ENCODE data around the gene SYK. TPM values are rescaled to one million over a fixed set of nuclear protein-coding genes. Genes with fewer than 3 reads are reported as not detected.
"Not testable (repeated sequence)": the region's sequence is repeated elsewhere in the genome, so short reads cannot be mapped to it uniquely, and the experiment has no call there.

Gene SYK
- total RNA-seq, 1 experiment from 2014 or later, result 9.0 TPM

DNA sequence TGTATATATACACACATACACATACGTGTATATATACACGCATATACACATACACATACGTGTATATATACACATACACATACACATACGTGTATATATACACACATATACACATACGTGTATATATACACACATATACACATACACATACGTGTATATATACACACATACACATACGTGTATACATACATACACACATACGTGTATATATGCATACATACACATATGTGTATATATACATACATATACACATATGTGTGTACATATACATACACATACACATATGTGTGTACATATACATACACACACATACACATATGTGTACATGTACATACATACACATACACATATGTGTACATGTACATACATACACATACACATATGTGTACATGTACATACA lies 82.6 kb downstream of the SYK start:
- TF ChIP-seq, protein P1, sequence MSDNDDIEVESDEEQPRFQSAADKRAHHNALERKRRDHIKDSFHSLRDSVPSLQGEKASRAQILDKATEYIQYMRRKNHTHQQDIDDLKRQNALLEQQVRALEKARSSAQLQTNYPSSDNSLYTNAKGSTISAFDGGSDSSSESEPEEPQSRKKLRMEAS (IDR thresholded peaks at IDR 0.05), result no peak
- TF ChIP-seq EZH2phosphoT487 (IDR thresholded peaks at IDR 0.05; ENCODE audit: borderline replicate concordance) (no peak), ZFX (IDR thresholded peaks at IDR 0.05) (no peak), TCF7L2 (IDR thresholded peaks at IDR 0.05; ENCODE audit: borderline replicate concordance, extremely low read depth, insufficient read depth, insufficient read length) (no peak), POLR2AphosphoS5 (IDR thresholded peaks at IDR 0.05; ENCODE audit: low read depth, low read length) (no peak), CBX3 (IDR thresholded peaks at IDR 0.05; ENCODE audit: low read depth) (no peak), FOSL1 (IDR thresholded peaks at IDR 0.05; ENCODE audit: low read depth) (no peak), POLR2A (IDR thresholded peaks at IDR 0.05; ENCODE audit: borderline replicate concordance, extremely low read depth, insufficient read depth, insufficient read length) (no peak), SRF (IDR thresholded peaks at IDR 0.05; ENCODE audit: low read depth) (no peak)
- TF ChIP-seq, protein P2, sequence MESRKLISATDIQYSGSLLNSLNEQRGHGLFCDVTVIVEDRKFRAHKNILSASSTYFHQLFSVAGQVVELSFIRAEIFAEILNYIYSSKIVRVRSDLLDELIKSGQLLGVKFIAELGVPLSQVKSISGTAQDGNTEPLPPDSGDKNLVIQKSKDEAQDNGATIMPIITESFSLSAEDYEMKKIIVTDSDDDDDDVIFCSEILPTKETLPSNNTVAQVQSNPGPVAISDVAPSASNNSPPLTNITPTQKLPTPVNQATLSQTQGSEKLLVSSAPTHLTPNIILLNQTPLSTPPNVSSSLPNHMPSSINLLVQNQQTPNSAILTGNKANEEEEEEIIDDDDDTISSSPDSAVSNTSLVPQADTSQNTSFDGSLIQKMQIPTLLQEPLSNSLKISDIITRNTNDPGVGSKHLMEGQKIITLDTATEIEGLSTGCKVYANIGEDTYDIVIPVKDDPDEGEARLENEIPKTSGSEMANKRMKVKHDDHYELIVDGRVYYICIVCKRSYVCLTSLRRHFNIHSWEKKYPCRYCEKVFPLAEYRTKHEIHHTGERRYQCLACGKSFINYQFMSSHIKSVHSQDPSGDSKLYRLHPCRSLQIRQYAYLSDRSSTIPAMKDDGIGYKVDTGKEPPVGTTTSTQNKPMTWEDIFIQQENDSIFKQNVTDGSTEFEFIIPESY (IDR thresholded peaks at IDR 0.05; ENCODE audit: extremely low read depth, insufficient replicate concordance, low read length), result no peak
- Histone ChIP-seq H4K20me1 (ENCODE audit: insufficient read depth) (no peaks in the 10 kb centered on the region), H2AFZ (ENCODE audit: low read depth, low read length, poor library complexity, severe bottlenecking) (no peak overlapping the region), H3K79me2 (ENCODE audit: insufficient read depth, low read length) (no peaks in the 10 kb centered on the region), H3K27ac (ENCODE audit: low read depth, low read length) (no peak overlapping the region), H3K4me2 (ENCODE audit: low read length) (no peak overlapping the region), H3K4me3 (replicated peaks in 1 of 2; ENCODE audit: low read depth in 1 of 2, low read length in 2 of 2) (no peak overlapping the region), H3K27me3 (ENCODE audit: insufficient read depth, low read length) (no peaks in the 10 kb centered on the region), H3K4me1 (ENCODE audit: control insufficient read depth in 1 of 2, insufficient read depth in 2 of 2, low read length in 2 of 2) (no peaks in the 10 kb centered on the region), H3K9me3 (ENCODE audit: control insufficient read depth in 1 of 2, insufficient read depth in 1 of 2, low read depth in 1 of 2, low read length in 2 of 2) (no peaks in the 10 kb centered on the region), H3K9ac (ENCODE audit: low read length) (no peak overlapping the region), H3K36me3 (ENCODE audit: control insufficient read depth in 1 of 2, insufficient read depth in 2 of 2, low read length in 2 of 2) (no peaks in the 10 kb centered on the region), H3K9me2 (ENCODE audit: insufficient read depth) (no peaks in the 10 kb centered on the region)
- ChIA-PET CTCF (no interaction called here), RAD21 (ENCODE audit: low non-redundant PET in 1 of 2, low total read pairs in 2 of 2, uncharacterized antibody in 2 of 2, unreplicated experiment in 2 of 2) (no interaction called here), POLR2A (no interaction called here)
- BruUV-seq (replicated peaks), result no TSS peak
- no peak for DNase-seq (ENCODE audit: low read depth, low spot score)
- intact Hi-C loops (cut with micrococcal nuclease), result no loop called here
- ATAC-seq, result no peak

DNA sequence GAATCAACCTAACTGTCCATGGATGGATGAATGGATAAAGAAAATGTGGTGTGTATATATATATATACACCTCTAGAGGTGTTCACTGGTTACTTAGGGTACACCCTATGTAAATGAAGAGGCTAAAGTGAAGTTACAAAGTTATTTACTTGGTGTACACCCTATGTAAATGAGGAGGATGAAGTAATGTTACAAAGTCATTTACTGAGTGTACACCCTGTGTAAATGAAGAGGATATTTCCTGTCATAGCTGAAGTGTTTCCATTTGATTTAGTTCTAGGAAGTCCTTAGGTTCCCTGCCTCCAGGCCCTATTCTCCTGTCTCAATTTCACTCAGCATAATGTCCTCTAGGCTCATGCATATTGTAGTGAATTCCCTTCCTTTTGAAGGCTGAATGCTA lies 85.2 kb downstream of the SYK start:
- H2AFZ ChIP-seq (ENCODE audit: low read depth, low read length, poor library complexity, severe bottlenecking); H3K36me3 ChIP-seq (ENCODE audit: control insufficient read depth in 1 of 2, insufficient read depth in 2 of 2, low read length in 2 of 2); H3K27me3 ChIP-seq (ENCODE audit: insufficient read depth, low read length); CTCF ChIA-PET; DNase-seq (ENCODE audit: low read depth, low spot score); ATAC-seq; H3K4me1 ChIP-seq (ENCODE audit: control insufficient read depth in 1 of 2, insufficient read depth in 2 of 2, low read length in 2 of 2); H3K9me2 ChIP-seq (ENCODE audit: insufficient read depth); BruUV-seq (replicated peaks); intact Hi-C loops (cut with micrococcal nuclease); H3K4me2 ChIP-seq (ENCODE audit: low read length); H3K79me2 ChIP-seq (ENCODE audit: insufficient read depth, low read length); H4K20me1 ChIP-seq (ENCODE audit: insufficient read depth); RAD21 ChIA-PET (ENCODE audit: low non-redundant PET in 1 of 2, low total read pairs in 2 of 2, uncharacterized antibody in 2 of 2, unreplicated experiment in 2 of 2); POLR2A ChIA-PET; H3K4me3 ChIP-seq (replicated peaks in 1 of 2; ENCODE audit: low read depth in 1 of 2, low read length in 2 of 2); H3K9ac ChIP-seq (ENCODE audit: low read length); H3K9me3 ChIP-seq (ENCODE audit: control insufficient read depth in 1 of 2, insufficient read depth in 1 of 2, low read depth in 1 of 2, low read length in 2 of 2); H3K27ac ChIP-seq (ENCODE audit: low read depth, low read length): not testable (repeated sequence)

All from HCT116 (cell line).